ENCODE measurements around the gene PRKG1. TPM values are rescaled to one million over a fixed set of nuclear protein-coding genes. Genes with fewer than 3 reads are reported as not detected.

Gene PRKG1
- total and polyA plus RNA-seq, 2 experiments from 2014 or later, result 18.2 to 21.1 TPM

GRCh38 chr10:51547941-51548340 lies 473.7 kb downstream of the PRKG1 start (continued):
- TF ChIP-seq, protein P1, sequence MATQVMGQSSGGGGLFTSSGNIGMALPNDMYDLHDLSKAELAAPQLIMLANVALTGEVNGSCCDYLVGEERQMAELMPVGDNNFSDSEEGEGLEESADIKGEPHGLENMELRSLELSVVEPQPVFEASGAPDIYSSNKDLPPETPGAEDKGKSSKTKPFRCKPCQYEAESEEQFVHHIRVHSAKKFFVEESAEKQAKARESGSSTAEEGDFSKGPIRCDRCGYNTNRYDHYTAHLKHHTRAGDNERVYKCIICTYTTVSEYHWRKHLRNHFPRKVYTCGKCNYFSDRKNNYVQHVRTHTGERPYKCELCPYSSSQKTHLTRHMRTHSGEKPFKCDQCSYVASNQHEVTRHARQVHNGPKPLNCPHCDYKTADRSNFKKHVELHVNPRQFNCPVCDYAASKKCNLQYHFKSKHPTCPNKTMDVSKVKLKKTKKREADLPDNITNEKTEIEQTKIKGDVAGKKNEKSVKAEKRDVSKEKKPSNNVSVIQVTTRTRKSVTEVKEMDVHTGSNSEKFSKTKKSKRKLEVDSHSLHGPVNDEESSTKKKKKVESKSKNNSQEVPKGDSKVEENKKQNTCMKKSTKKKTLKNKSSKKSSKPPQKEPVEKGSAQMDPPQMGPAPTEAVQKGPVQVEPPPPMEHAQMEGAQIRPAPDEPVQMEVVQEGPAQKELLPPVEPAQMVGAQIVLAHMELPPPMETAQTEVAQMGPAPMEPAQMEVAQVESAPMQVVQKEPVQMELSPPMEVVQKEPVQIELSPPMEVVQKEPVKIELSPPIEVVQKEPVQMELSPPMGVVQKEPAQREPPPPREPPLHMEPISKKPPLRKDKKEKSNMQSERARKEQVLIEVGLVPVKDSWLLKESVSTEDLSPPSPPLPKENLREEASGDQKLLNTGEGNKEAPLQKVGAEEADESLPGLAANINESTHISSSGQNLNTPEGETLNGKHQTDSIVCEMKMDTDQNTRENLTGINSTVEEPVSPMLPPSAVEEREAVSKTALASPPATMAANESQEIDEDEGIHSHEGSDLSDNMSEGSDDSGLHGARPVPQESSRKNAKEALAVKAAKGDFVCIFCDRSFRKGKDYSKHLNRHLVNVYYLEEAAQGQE (IDR thresholded peaks at IDR 0.05; ENCODE audit: unreplicated experiment), result no peak
- TF ChIP-seq, protein P2, sequence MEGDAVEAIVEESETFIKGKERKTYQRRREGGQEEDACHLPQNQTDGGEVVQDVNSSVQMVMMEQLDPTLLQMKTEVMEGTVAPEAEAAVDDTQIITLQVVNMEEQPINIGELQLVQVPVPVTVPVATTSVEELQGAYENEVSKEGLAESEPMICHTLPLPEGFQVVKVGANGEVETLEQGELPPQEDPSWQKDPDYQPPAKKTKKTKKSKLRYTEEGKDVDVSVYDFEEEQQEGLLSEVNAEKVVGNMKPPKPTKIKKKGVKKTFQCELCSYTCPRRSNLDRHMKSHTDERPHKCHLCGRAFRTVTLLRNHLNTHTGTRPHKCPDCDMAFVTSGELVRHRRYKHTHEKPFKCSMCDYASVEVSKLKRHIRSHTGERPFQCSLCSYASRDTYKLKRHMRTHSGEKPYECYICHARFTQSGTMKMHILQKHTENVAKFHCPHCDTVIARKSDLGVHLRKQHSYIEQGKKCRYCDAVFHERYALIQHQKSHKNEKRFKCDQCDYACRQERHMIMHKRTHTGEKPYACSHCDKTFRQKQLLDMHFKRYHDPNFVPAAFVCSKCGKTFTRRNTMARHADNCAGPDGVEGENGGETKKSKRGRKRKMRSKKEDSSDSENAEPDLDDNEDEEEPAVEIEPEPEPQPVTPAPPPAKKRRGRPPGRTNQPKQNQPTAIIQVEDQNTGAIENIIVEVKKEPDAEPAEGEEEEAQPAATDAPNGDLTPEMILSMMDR (conservative IDR thresholded peaks at IDR 0.05; ENCODE audit: low read depth in 2 of 2), result no peak
- TF ChIP-seq ZNF114 (CRISPR knock-in tag; IDR thresholded peaks at IDR 0.05), result no peak
- TF ChIP-seq EZH2phosphoT487 (IDR thresholded peaks at IDR 0.05; ENCODE audit: unreplicated experiment), result no peak
- no peak for TF ChIP-seq NANOG (IDR thresholded peaks at IDR 0.05; ENCODE audit: borderline replicate concordance)
- no peak for TF ChIP-seq POLR2AphosphoS5 (IDR thresholded peaks at IDR 0.05; ENCODE audit: low read depth)
- no peak for TF ChIP-seq ETS1 (IDR thresholded peaks at IDR 0.05)
- no peak for TF ChIP-seq EZH2 (IDR thresholded peaks at IDR 0.05; ENCODE audit: low read depth, unreplicated experiment)
- TF ChIP-seq CREB1 (CRISPR knock-in tag; IDR thresholded peaks at IDR 0.05; ENCODE audit: low read depth), result no peak
- TF ChIP-seq JUNB (IDR thresholded peaks at IDR 0.05; ENCODE audit: unreplicated experiment), result no peak

GRCh38 chr10:51552879-51553278 lies 478.6 kb downstream of the PRKG1 start:
- H3K9me3 Mint-ChIP-seq, result no peaks in the 10 kb centered on the region
- TF ChIP-seq, protein P3, sequence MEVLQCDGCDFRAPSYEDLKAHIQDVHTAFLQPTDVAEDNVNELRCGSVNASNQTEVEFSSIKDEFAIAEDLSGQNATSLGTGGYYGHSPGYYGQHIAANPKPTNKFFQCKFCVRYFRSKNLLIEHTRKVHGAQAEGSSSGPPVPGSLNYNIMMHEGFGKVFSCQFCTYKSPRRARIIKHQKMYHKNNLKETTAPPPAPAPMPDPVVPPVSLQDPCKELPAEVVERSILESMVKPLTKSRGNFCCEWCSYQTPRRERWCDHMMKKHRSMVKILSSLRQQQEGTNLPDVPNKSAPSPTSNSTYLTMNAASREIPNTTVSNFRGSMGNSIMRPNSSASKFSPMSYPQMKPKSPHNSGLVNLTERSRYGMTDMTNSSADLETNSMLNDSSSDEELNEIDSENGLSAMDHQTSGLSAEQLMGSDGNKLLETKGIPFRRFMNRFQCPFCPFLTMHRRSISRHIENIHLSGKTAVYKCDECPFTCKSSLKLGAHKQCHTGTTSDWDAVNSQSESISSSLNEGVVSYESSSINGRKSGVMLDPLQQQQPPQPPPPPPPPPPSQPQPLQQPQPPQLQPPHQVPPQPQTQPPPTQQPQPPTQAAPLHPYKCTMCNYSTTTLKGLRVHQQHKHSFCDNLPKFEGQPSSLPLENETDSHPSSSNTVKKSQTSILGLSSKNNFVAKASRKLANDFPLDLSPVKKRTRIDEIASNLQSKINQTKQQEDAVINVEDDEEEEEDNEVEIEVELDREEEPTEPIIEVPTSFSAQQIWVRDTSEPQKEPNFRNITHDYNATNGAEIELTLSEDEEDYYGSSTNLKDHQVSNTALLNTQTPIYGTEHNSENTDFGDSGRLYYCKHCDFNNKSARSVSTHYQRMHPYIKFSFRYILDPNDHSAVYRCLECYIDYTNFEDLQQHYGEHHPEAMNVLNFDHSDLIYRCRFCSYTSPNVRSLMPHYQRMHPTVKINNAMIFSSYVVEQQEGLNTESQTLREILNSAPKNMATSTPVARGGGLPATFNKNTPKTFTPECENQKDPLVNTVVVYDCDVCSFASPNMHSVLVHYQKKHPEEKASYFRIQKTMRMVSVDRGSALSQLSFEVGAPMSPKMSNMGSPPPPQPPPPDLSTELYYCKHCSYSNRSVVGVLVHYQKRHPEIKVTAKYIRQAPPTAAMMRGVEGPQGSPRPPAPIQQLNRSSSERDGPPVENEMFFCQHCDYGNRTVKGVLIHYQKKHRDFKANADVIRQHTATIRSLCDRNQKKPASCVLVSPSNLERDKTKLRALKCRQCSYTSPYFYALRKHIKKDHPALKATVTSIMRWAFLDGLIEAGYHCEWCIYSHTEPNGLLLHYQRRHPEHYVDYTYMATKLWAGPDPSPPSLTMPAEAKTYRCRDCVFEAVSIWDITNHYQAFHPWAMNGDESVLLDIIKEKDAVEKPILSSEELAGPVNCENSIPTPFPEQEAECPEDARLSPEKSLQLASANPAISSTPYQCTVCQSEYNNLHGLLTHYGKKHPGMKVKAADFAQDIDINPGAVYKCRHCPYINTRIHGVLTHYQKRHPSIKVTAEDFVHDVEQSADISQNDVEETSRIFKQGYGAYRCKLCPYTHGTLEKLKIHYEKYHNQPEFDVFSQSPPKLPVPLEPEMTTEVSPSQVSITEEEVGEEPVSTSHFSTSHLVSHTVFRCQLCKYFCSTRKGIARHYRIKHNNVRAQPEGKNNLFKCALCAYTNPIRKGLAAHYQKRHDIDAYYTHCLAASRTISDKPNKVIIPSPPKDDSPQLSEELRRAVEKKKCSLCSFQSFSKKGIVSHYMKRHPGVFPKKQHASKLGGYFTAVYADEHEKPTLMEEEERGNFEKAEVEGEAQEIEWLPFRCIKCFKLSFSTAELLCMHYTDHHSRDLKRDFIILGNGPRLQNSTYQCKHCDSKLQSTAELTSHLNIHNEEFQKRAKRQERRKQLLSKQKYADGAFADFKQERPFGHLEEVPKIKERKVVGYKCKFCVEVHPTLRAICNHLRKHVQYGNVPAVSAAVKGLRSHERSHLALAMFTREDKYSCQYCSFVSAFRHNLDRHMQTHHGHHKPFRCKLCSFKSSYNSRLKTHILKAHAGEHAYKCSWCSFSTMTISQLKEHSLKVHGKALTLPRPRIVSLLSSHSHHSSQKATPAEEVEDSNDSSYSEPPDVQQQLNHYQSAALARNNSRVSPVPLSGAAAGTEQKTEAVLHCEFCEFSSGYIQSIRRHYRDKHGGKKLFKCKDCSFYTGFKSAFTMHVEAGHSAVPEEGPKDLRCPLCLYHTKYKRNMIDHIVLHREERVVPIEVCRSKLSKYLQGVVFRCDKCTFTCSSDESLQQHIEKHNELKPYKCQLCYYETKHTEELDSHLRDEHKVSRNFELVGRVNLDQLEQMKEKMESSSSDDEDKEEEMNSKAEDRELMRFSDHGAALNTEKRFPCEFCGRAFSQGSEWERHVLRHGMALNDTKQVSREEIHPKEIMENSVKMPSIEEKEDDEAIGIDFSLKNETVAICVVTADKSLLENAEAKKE (CRISPR knock-in tag; IDR thresholded peaks at IDR 0.05), result no peak
- TF ChIP-seq EZH2 (IDR thresholded peaks at IDR 0.05; ENCODE audit: low read depth, unreplicated experiment) (no peak), NANOG (IDR thresholded peaks at IDR 0.05; ENCODE audit: borderline replicate concordance) (no peak), EZH2phosphoT487 (IDR thresholded peaks at IDR 0.05; ENCODE audit: unreplicated experiment) (no peak)

More at GRCh38 chr10:51552879-51553278, 478.6 kb downstream of the PRKG1 start:
- Mint-ChIP-seq H3K36me3 (ENCODE audit: low read depth) (no peaks in the 10 kb centered on the region), H3K27me3 (ENCODE audit: insufficient read depth, low read depth, poor library complexity) (no peaks in the 10 kb centered on the region), H3K4me3 (no peak overlapping the region), H3K4me1 (no peaks in the 10 kb centered on the region), H3K27ac (no peak overlapping the region)
- no peak overlapping the region for H3K4me2 ChIP-seq
- no peaks in the 10 kb centered on the region for H3K4me1 ChIP-seq (ENCODE audit: insufficient read depth)
- no peaks in the 10 kb centered on the region for H3K27me3 ChIP-seq (ENCODE audit: insufficient read depth)
- H3K36me3 ChIP-seq (ENCODE audit: insufficient read depth), result no peaks in the 10 kb centered on the region
- no peak for DNase-seq (ENCODE audit: low spot score)
- ATAC-seq, result no peak
- H2AFZ ChIP-seq, result no peak overlapping the region
- H3K79me2 ChIP-seq (replicated peaks; ENCODE audit: insufficient read depth), result no peaks in the 10 kb centered on the region
- H3K9me2 ChIP-seq (ENCODE audit: insufficient read depth), result no peaks in the 10 kb centered on the region
- no peaks in the 10 kb centered on the region for H4K20me1 ChIP-seq (replicated peaks; ENCODE audit: insufficient read depth)
- no peaks in the 10 kb centered on the region for H3F3A ChIP-seq (replicated peaks; ENCODE audit: low read depth)
- H3K4me3 ChIP-seq, result no peak overlapping the region
- H3K27ac ChIP-seq (ENCODE audit: low read depth), result no peak overlapping the region

Data from GM23338 (cell line).